Hypothalamus (tissue), 51 donors: Measurements from ENCODE around the gene RRP9.
A peak's percentile ranks its signal among the peaks of the same experiment; 100 is the strongest.

ENCODE experiments used
- DNase-seq, 51 donors: peaks; one replicate each; lab custom pipeline; 2025; lab: John Stamatoyannopoulos, UW

The RRP9 gene

GRCh38 chr3:51958603-51959521 is 17.2 kb upstream of the RRP9 start:
- DNase-seq, result no peak

DNA sequence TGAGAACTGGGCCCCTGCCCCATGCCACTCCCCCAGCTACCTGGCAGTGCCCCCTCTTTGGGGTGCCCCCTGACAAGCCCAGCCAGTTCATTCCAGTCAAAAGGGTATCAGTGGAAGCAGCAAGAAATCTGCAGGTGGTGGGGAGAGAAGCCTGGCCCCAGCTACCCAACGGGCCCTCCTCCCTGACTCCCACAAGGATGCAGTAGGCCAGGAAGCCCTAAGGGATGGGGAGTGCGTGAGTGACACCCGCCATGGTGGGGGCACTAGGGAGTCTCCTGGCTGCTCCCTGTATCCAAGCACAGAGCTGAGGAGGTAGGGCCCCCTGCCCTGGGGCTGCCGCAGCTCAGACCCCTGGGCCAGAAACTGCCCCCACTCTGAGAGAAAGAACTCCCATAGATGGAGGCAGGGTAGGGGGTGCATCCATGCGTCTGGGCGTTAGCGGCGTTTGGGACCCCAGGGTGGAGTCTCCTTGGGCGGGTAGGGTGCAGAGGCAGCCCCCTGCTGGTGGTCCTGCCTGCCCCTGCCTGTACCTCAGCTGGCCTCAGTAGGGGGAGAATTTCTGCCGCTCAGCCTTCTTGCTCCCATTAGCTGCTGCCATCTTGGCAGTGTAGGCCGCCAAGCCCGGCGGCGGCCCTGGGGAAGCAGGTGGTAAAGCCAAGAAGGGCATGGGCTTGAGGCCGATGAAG is 16.0 kb upstream of the RRP9 start:
- DNase-seq, result no peak

- DNase-seq, result peak in 38 of 51 donors; percentile 24 to 78 (median 62)
Observed at GRCh38 chr3:51955893-51956770, 14.4 kb upstream of the RRP9 start.

DNA sequence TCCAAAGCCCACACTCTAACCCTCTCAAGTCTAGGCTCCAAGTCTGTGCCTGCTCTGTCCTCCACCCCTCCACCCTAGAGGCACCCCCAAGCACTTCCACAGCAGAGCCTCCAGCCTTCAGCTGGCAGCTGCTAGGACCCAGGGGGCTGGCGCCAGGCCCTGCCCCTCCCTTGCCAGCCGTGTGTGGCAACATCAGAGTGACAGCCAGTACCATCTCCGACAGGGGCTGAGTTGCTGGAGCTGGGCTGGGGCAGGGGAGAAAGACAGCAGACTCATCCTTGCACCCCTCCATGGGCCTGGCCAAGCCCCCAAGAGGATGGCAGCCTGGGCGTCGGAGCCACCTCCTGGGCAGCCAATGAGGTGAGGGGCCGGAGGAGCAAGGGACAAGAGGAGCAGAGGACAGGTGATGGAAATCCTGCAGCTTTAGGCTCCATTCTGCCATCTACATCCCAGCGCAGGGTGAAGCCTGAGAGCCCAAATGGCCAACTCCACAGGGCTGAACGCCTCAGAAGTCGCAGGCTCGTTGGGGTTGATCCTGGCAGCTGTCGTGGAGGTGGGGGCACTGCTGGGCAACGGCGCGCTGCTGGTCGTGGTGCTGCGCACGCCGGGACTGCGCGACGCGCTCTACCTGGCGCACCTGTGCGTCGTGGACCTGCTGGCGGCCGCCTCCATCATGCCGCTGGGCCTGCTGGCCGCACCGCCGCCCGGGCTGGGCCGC is 13.6 kb upstream of the RRP9 start, which contains the start of gene GPR62:
Gene GPR62 (plus strand): TSS at position 207 of the 718 bp plus-strand sequence. CDS start 272 bp downstream, at position 479.
- peak in 44 of 51 donors; percentile 15 to 90 (median 72) for DNase-seq

GRCh38 chr3:51954713-51955112 is 13.0 kb upstream of the RRP9 start:
- DNase-seq, result no peak

DNA sequence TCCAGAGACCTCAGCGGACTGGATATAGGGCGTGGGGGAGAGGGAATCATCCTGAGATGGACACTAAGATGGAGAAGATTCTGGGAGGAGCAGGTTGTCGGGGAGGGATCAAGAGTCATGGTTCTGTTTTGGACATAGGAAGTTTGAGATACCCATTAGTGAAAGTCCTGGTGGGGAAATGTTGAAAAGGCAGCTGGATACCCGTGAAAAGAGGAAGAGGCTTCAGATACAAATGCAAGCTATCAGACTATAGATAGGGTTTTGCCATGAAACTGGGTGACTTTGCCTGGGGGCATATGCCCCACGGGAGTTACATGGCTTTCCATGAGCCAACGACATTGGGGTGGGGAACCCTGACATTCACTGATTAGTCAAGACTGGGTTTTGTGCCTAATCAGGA is 12.4 kb upstream of the RRP9 start:
- DNase-seq, result no peak

GRCh38 chr3:51953445-51953844 is 11.7 kb upstream of the RRP9 start:
- DNase-seq, result no peak

DNA sequence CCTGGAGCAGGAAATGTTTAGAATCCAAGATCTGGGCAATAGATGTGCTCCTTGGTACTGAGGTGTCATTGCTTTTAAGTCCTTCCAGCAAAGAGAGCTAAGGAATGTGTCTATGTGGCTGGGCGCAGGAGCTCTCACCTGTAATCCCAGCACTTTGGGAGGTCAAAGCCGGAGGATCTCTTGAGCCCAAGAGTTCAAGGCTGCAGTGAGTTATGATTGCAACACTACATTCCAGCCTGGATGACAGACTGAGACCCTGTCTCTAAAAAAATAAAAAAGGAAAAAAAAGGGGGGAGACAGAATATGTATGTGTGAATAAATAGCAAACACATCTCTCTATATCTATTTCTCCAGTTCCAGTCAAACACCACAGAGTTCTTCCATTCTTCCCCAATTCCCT is 9.2 kb upstream of the RRP9 start:
- DNase-seq, result no peak

DNA sequence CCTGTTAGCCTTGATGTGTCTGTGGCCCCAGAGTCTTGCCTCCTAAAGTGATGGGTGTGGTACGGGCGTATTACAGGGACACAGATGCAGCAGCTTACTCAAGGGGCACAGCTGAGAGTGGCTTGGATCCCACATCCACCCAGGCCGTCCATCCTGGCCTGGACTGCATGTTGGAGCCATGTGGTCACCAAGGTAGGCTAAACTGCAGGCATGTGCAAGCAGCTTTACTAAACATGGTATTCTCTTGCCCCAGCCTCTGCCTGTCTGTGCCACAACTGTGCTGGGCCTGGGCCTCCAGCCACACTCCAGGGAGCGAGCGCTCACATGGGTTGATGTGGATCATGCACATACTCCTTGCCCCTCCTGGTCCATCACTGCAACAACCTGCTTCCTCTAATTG is 7.4 kb upstream of the RRP9 start:
- no peak for DNase-seq

DNA sequence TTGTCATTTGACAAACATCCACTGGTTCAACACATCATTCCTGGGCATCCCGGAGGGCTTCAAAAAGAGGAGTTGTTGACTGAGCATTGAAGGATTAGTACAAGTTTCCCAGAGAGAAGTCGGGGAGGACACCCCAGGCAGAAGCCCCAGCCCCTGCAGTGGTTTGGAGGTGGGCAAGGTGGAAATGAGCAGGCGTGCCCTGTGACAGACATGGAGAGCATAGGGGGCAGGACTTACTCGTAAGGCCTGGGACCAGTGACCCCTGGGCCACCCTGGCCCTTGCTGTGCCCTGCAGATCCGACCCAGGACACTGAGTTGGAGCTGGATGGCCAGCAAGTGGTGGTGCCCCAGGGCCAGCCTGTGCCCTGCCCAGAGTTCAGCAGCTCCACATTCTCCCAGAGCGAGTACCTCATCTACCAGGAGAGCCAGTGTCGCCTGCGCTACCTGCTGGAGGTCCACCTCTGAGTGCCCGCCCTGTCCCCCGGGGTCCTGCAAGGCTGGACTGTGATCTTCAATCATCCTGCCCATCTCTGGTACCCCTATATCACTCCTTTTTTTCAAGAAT is 6.4 kb upstream of the RRP9 start:
- no peak for DNase-seq

DNA sequence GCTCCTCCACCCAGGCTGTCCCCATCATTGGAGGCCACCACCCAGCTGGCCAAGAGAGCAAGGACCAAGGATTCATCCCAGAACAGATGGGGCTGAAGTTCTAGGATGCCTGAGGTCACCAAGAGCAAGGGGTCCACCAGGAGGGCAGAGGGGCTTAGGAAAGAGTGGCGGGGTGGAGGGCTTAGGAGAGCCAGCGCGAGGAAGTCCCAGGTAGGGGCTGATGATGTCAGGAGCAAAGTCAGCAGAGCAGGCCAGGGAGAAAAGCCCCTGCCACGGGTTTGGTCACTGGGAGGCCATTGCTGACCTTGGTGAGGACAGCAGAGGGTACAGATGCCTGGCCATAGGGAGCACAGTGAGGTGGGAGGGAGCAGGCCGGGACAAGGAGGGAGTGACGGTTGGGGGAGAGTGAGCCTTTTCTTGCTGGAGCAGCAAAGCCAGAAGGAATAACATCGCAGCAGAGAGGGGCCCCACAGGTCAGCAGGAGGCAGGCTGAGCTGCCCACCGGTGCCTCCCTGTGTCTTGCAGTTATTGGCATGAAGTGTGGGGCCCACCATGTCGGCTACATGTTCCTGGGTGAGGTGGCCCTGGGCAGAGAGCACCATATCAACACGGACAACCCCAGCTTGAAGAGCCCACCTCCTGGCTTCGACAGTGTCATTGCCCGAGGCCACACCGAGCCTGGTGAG is 5.7 kb upstream of the RRP9 start:
- DNase-seq, result no peak

GRCh38 chr3:51946796-51947195 is 5.1 kb upstream of the RRP9 start:
- no peak for DNase-seq

DNA sequence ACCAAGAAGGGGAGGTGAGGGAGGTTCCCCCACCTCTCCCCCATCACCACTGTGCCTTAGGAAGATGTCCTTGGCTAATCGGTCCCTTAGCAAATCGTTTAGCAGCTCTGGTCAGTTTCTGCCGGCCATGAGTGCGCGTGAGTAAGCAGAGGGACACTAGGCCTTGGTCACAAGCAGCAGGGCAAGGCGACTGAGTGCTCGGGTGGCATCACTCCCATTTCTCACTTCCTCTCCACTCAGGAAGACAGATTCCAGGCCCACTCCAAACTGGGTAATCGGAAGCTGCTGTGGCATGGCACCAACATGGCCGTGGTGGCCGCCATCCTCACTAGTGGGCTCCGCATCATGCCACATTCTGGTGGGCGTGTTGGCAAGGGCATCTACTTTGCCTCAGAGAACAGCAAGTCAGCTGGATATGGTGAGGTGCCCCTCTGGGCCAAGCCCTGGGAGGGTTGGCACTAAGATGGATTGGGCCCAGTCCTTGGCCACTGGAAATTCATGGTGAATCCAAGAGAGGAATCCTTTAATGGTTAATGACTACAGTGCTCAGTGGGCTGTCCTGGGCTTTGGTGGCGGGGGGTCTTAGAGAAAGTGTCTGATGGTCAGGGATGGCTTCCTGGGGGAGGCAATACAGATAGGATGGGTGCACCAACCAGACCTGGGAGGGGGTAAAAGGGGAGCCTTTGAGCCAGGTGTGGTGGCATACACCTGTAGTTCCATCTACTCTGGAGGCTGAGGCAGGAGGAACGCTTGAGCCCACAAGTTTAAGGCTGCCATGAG is 4.4 kb upstream of the RRP9 start:
- DNase-seq, result no peak

- no peak for DNase-seq
Observed at GRCh38 chr3:51945031-51945840, 3.5 kb upstream of the RRP9 start.

- DNase-seq, result no peak
Observed at GRCh38 chr3:51944451-51945021, 2.8 kb upstream of the RRP9 start.

DNA sequence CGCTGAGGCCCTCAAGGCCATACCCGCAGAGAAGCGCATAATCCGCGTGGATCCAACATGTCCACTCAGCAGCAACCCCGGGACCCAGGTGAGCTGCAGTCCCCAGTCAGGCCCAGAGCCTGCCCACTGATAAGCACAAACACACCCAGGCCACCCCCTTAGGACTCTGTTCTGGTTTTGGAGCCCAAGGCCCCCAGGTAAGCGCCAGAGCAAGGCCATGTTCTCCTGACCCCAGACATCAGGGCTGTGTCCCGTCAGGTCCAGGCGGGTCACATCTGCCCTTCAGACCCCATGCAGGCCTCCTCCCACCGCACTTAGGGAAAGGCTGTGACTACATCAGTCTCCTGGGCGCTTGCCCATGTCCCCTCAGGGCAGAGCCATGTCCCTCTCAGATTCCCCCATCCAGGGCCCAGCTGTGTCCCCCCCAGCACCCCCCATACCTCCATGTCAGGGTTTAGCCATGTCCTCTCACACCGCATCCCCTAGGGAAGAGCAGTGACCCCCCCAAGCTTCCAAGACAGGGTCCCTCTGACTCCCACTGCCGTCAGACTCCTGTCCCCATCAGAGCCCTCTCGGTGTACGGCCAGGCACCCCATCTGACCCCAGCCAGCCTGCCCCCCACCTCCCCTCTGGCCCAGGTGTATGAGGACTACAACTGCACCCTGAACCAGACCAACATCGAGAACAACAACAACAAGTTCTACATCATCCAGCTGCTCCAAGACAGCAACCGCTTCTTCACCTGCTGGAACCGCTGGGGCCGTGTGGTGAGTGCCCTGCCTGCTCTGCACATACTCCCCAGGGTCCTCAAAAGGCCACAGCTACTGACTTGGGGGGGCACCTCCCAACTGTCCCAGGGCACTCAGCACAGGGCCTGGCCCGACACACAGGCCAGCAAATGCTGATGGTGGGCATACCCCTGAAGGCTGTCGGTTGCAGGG is 2.0 kb upstream of the RRP9 start:
- DNase-seq, result no peak
